K562 (cell line): ENCODE measurements around the gene STRADB. TPM values are rescaled to one million over a fixed set of nuclear protein-coding genes. Genes with fewer than 3 reads are reported as not detected.
A peak's percentile ranks its signal among the peaks of the same experiment; 100 is the strongest.

Source experiments
- ATAC-seq: fragments of 200-7000 bp; cut with Tn5 transposase; 3 replicates; pipeline ENCODE4 v1.9.1; 2020; ENCODE audit warnings: moderate library complexity
- BruUV-seq: library from RNA; stranded (reverse); fragments of 400-500 nt; replicated peaks from 2 replicates; lab custom pipeline; 2021; lab: Mats Ljungman, UMichigan
- CTCF ChIA-PET: fragments of 300-600 bp; formaldehyde crosslinking; extraction: SDS; loops from one replicate; lab custom pipeline; 2021; ENCODE audit warnings: low intra/inter-chr PET ratio; lab: Yijun Ruan, JAX
- POLR2A ChIA-PET: fragments of 300-600, 350-650 bp; sonication (Branson Sonifier 250); formaldehyde crosslinking; extraction: SDS; loops from one replicate; lab custom pipeline; 2021; ENCODE audit warnings: antibody characterized with exemption, inconsistent platforms; lab: Yijun Ruan, JAX
- DNase-seq, 4 experiments: peaks; one replicate each; pipeline versions ENCODE4 v3.0.0 to v3.0.0-alpha.2; 2011 to 2018; ENCODE audit warnings: low spot score in 3 of 4, mixed read lengths in 3 of 4; ENCODE audit errors: extremely low read depth in 1 of 4
- FAIRE-seq: peaks from 2 replicates; lab custom pipeline; 2011; peaks lifted over from hg19 to GRCh38; lab: Jason Lieb, UNC
- H2AFZ ChIP-seq: 2 replicates; pipeline ENCODE4 v1.6.0; 2011; ENCODE audit warnings: low read depth, low read length, control low read depth, inconsistent platforms
- H3K27ac ChIP-seq: fragments of 200-600 bp; 3 replicates; pipeline ENCODE4 v1.8.0; 2011; ENCODE audit warnings: low read depth, mild to moderate bottlenecking, control low read depth, inconsistent platforms, low read length, moderate library complexity, mixed read lengths; ENCODE audit errors: extremely low read depth
- H3K27me3 ChIP-seq, 2 experiments: fragments of 300-600 bp in 1 of 2; 2 replicates in 1 of 2; 3 replicates in 1 of 2; pipeline versions ENCODE4 v1.6.0 to v1.8.0; 2011; ENCODE audit warnings: inconsistent platforms in 2 of 2, low read length in 2 of 2, mild to moderate bottlenecking in 1 of 2, mixed read lengths in 1 of 2, moderate library complexity in 1 of 2; ENCODE audit not compliant: control insufficient read depth in 2 of 2, insufficient read depth in 2 of 2
- H3K36me3 ChIP-seq: fragments of 300-600 bp; 3 replicates; pipeline ENCODE4 v1.8.0; 2011; ENCODE audit warnings: mild to moderate bottlenecking, low read length, inconsistent platforms; ENCODE audit not compliant: control insufficient read depth, insufficient read depth
- H3K4me1 ChIP-seq, 2 experiments: fragments of 200-600 bp in 1 of 2; replicated peaks in 1 of 2; 2 replicates in 1 of 2; 3 replicates in 1 of 2; pipeline versions ENCODE4 v1.5.1 to v1.8.0; 2011; ENCODE audit warnings: inconsistent platforms in 2 of 2, low read length in 2 of 2, mild to moderate bottlenecking in 1 of 2, mixed read lengths in 1 of 2, moderate library complexity in 1 of 2; ENCODE audit not compliant: control insufficient read depth in 2 of 2, insufficient read depth in 2 of 2
- H3K4me2 ChIP-seq: 2 replicates; pipeline ENCODE4 v1.6.1; 2011; ENCODE audit warnings: low read length, control low read depth, inconsistent platforms, mixed read lengths; ENCODE audit not compliant: insufficient read depth
- H3K4me3 ChIP-seq: fragments of 200-600 bp; sonication (generic), shearing (Covaris generic); 2 replicates; pipeline ENCODE4 v1.5.1; 2016; ENCODE audit warnings: control low read depth, inconsistent platforms
- H3K79me2 ChIP-seq: fragments of 200-600 bp; 3 replicates; pipeline ENCODE4 v1.8.0; 2011; ENCODE audit warnings: low read length, inconsistent platforms; ENCODE audit not compliant: control insufficient read depth, insufficient read depth
- H3K9ac ChIP-seq, 2 experiments: 2 replicates each; pipeline versions ENCODE4 v1.6.0 to v1.6.1; 2011; ENCODE audit warnings: low read depth in 2 of 2, low read length in 2 of 2, control low read depth in 1 of 2, inconsistent platforms in 1 of 2, mild to moderate bottlenecking in 1 of 2, mixed read lengths in 1 of 2; ENCODE audit not compliant: insufficient read depth in 1 of 2
- H3K9me1 ChIP-seq: one replicate; pipeline ENCODE4 v1.6.0; 2011; ENCODE audit warnings: inconsistent platforms, mild to moderate bottlenecking, low read length, moderate library complexity; ENCODE audit not compliant: control insufficient read depth, insufficient read depth
- H3K9me3 ChIP-seq: replicated peaks from 2 replicates; pipeline ENCODE4 v1.5.1; 2011; ENCODE audit warnings: low read depth, low read length, inconsistent platforms; ENCODE audit not compliant: control insufficient read depth, insufficient read depth
- H4K20me1 ChIP-seq: replicated peaks from 2 replicates; pipeline ENCODE4 v1.6.1; 2011; ENCODE audit warnings: low read length, inconsistent platforms, mixed read lengths; ENCODE audit not compliant: control insufficient read depth, insufficient read depth
- DACH1 ChIP-seq: fragments of 450-650 bp; IDR thresholded peaks from 2 replicates; pipeline ENCODE4 v1.6.1; 2018; ENCODE audit not compliant: partially characterized antibody
- HOXB6 ChIP-seq: fragments of 250-450 bp; sonication (Bioruptor Pico); IDR thresholded peaks from 2 replicates; pipeline ENCODE4 v1.5.1; 2022; ENCODE audit warnings: mild to moderate bottlenecking, borderline replicate concordance
- WGBS: fragments of 100-300 bp; shearing (Covaris generic); methylation state at CpG from one replicate; pipeline ENCODE4 v1.1.6; 2016; ENCODE audit warnings: low coverage, mixed read lengths; ENCODE audit not compliant: insufficient coverage; ENCODE audit errors: missing lambda C conversion rate; 5-methylcytosine and 5-hydroxymethylcytosine counted together
- in situ Hi-C: fragments of 300-500 bp; cut with MboI; formaldehyde crosslinking; loops from 4 replicates; pipeline ENCODE4 v1.15.0; 2018; ENCODE audit warnings: inconsistent platforms, mixed read lengths
- intact Hi-C: fragments of 100-400 bp; cut with micrococcal nuclease; formaldehyde crosslinking; loops from 2 replicates; pipeline ENCODE4 v1.14.2; 2022
- polyA plus RNA-seq, 8 experiments: library from polyadenylated mRNA; depleted of rRNA in 4 of 8; stranded (reverse) in 5 of 8; unstranded in 3 of 8; fragments of >200 nt; fragmentation: Nextera tagmentation in 2 of 8; fragmentation: Illumina TruSeq in 1 of 8; extraction: Ambion mirVana in 2 of 8; extraction: Trizol in 1 of 8; gene quantifications; 2 replicates each; pipeline versions ENCODE4 v1.2.1 to v1.2.3, GENCODE V29; 2011 to 2014; ENCODE audit warnings: inconsistent platforms in 1 of 8, missing spikeins in 1 of 8
- total RNA-seq, 7 experiments: library from RNA; depleted of rRNA in 6 of 7; stranded (reverse); fragments of >200 nt in 6 of 7; fragmentation: Illumina TruSeq in 2 of 7; extraction: Trizol in 2 of 7; gene quantifications; 2 replicates each; pipeline versions ENCODE4 v1.2.1 to v1.2.3, GENCODE V29; 2011 to 2021; ENCODE audit warnings: low replicate concordance in 1 of 7
- TF ChIP-seq, protein P1 (sequence below): fragments of 250-450 bp; sonication (Bioruptor Pico); IDR thresholded peaks from 2 replicates; pipeline ENCODE4 v1.9.0; 2021; ENCODE audit warnings: mild to moderate bottlenecking

Gene STRADB
- total and polyA plus RNA-seq, 9 of the 15 experiments (the other 6 are each of a cell fraction or from before 2014, with no cell fraction given) = 6.9 to 30.6 (median 15.7) TPM

DNA sequence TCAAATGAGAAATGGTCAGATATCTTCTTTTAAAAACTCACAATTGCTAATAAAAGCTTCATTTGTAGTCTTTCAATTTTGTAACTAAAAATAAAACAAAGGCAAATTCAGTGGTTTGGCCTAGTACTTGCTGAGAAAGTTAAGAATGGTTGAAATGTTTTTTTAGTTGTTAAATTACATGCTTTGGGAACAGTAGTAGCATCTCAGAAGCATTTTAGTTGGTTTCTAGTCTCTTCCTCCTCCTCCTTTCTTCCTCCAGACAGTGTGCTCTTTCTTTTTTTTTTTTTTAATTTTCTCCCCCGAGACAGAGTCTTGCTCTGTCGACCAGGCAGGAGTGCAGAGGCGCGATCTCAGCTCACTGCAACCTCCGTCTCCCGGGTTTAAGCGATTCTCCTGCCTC, 10.1 kb upstream of the STRADB start:
- CTCF ChIA-PET = interaction anchor here (0.6 kb wide), 1 partner anchor 239 kb away, joined by 4 read pairs; no protein-coding TSS in a partner anchor

GRCh38 chr2:201444746-201445465, 6.6 kb upstream of the STRADB start:
- no peaks in the 10 kb centered on the region for H4K20me1 ChIP-seq
- no peak for DNase-seq
- ATAC-seq = no peak
- WGBS = 75% methylated on average over 3 of the region's 3 CpGs
- no peaks in the 10 kb centered on the region for H3K36me3 ChIP-seq
- no peaks in the 10 kb centered on the region for H3K9me3 ChIP-seq
- no peak overlapping the region for H3K9ac ChIP-seq
- peaks cover 5 to 20% of the 10 kb centered on the region in 2 experiments; a peak in 3 of 5 replicates for H3K4me1 ChIP-seq
- H3K79me2 ChIP-seq = peaks cover 5% of the 10 kb centered on the region; the same call in 1 of the 3 replicates
- in situ Hi-C loops (no loop called here), intact Hi-C loops (no loop called here)
- H3K27ac ChIP-seq = no peak overlapping the region
- H3K4me3 ChIP-seq = no peak overlapping the region
- H3K9me1 ChIP-seq = no peaks in the 10 kb centered on the region
- no peak for FAIRE-seq
- no peak overlapping the region for H2AFZ ChIP-seq
- no TSS peak for BruUV-seq
- H3K27me3 ChIP-seq = no peaks in the 10 kb centered on the region
- ChIA-PET CTCF (no interaction called here), POLR2A (no interaction called here)
- H3K4me2 ChIP-seq = no peak overlapping the region
- TF ChIP-seq HOXB6 (CRISPR knock-in tag) = no peak
- peak; percentile 27 for TF ChIP-seq DACH1
- TF ChIP-seq, all 486 proteins: peak for 1

More for the DNA sequence above, 10.1 kb upstream of the STRADB start:
- no TSS peak for BruUV-seq
- Histone ChIP-seq H4K20me1 (no peaks in the 10 kb centered on the region), H3K9me3 (no peaks in the 10 kb centered on the region), H3K4me1 (peaks cover 5 to 25% of the 10 kb centered on the region in 2 experiments; a peak in 4 of 5 replicates), H3K4me2 (no peak overlapping the region), H3K9me1 (no peaks in the 10 kb centered on the region), H2AFZ (no peak overlapping the region), H3K27ac (no peak overlapping the region), H3K9ac (no peak overlapping the region), H3K79me2 (peaks cover 20% of the 10 kb centered on the region), H3K4me3 (no peak overlapping the region), H3K36me3 (no peaks in the 10 kb centered on the region; the same call in 2 of the 3 replicates), H3K27me3 (no peaks in the 10 kb centered on the region)
- DNase-seq = no peak
- TF ChIP-seq, protein P1, sequence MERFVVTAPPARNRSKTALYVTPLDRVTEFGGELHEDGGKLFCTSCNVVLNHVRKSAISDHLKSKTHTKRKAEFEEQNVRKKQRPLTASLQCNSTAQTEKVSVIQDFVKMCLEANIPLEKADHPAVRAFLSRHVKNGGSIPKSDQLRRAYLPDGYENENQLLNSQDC (CRISPR knock-in tag) = no peak
- 89% methylated on average over 3 of the region's 7 CpGs for WGBS
- no peak for ATAC-seq
- in situ Hi-C loops (no loop called here), intact Hi-C loops (no loop called here)
- POLR2A ChIA-PET = interaction anchor here (1.5 to 2.5 kb wide), 2 partner anchors 10 to 28 kb away, joined by 4 to 17 read pairs; partner anchors contain the start of genes STRADB and TRAK2
- no peak for FAIRE-seq
